NCI-H510A (cell line): ENCODE measurements around the gene JSRP1.
A peak's percentile ranks its signal among the peaks of the same experiment; 100 is the strongest.
"Not testable (repeated sequence)": the region's sequence is repeated elsewhere in the genome, so short reads cannot be mapped to it uniquely, and the experiment has no call there.

ENCODE experiments used
- DNase-seq: peaks from one replicate; lab custom pipeline; 2025; lab: John Stamatoyannopoulos, UW

JSRP1 gene

GRCh38 chr19:2282062-2282861, 26.0 kb upstream of the JSRP1 start, which contains the start of gene PEAK3:
Gene PEAK3 (minus strand): TSS chr19:2282175. CDS start chr19:2280931, 1,244 bp downstream.
- DNase-seq, result no peak

- not testable (repeated sequence) for DNase-seq
Observed at GRCh38 chr19:2281265-2282061, 25.2 kb upstream of the JSRP1 start.

GRCh38 chr19:2280633-2281264, 24.5 kb upstream of the JSRP1 start:
- DNase-seq, result no peak

- no peak for DNase-seq
Observed at GRCh38 chr19:2278459-2279158, 22.4 kb upstream of the JSRP1 start.

GRCh38 chr19:2277138-2277537, 20.9 kb upstream of the JSRP1 start:
- DNase-seq, result no peak

GRCh38 chr19:2276429-2276986, 20.3 kb upstream of the JSRP1 start:
- DNase-seq, result no peak

- DNase-seq, result no peak
Observed at GRCh38 chr19:2275588-2276428, 19.6 kb upstream of the JSRP1 start.

GRCh38 chr19:2274931-2275535, 18.8 kb upstream of the JSRP1 start:
- DNase-seq, result no peak

GRCh38 chr19:2274185-2274711, 18.0 kb upstream of the JSRP1 start:
- no peak for DNase-seq

GRCh38 chr19:2273356-2274184, 17.4 kb upstream of the JSRP1 start:
- DNase-seq, result peak; percentile 37

GRCh38 chr19:2271234-2272103, 15.3 kb upstream of the JSRP1 start:
- no peak for DNase-seq

GRCh38 chr19:2270423-2271233, 14.4 kb upstream of the JSRP1 start:
- no peak for DNase-seq

- DNase-seq, result no peak
Observed at GRCh38 chr19:2270157-2270422, 13.9 kb upstream of the JSRP1 start.

GRCh38 chr19:2269244-2270156, 13.3 kb upstream of the JSRP1 start:
- DNase-seq, result peak; percentile 70

GRCh38 chr19:2268861-2269243, 12.6 kb upstream of the JSRP1 start:
- DNase-seq, result no peak

GRCh38 chr19:2268480-2268830, 12.2 kb upstream of the JSRP1 start:
- DNase-seq, result no peak
